ENCODE results near the gene FERD3L.

FERD3L gene

DNA sequence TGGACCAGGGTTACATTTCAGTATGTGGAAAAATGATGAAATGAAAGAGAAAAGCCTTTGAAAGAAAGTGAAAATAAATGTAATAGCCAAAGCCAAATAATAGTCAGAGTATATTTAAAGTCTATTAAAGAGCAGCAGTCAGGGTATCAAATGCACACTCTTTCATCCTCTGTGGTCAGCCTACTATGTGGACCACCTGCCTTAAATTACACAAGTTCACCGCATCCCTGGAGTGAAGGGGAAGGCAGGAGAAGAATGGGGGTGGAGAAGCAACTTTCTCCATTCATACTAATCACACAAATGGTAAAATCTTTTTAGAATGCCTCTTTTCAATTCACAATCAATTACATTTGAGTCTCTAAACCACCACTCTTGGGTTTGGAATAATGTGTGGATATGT, 43.7 kb downstream of the FERD3L start:
- DNase-seq (ENCODE audit: low read depth in 2 of 2), result no peak

DNA sequence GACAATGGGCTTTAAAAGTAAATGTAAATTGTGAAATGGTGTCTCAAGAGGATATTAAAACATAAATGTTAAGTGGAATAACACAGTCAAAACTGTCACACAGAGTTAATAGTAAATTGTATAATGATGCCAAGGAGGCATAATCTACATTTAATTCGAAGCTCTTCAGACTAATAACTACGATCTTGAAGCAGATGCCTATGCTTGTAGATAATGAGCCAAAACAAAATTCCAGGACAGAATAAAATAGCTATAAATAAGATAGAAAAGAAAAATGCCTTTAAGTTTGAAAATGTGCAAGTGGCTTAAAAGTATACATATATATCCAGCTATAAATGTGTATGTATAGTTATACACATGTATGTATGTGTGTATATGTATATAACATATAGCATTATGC, 45.3 kb downstream of the FERD3L start:
- DNase-seq (ENCODE audit: low read depth in 2 of 2), result no peak

- DNase-seq (ENCODE audit: low read depth in 2 of 2), result no peak
These were observed 46.0 kb downstream of the FERD3L start for GRCh38 chr7:19099194-19099593.

GRCh38 chr7:19098510-19098909, 46.7 kb downstream of the FERD3L start:
- no peak for DNase-seq (ENCODE audit: low read depth in 2 of 2)

DNA sequence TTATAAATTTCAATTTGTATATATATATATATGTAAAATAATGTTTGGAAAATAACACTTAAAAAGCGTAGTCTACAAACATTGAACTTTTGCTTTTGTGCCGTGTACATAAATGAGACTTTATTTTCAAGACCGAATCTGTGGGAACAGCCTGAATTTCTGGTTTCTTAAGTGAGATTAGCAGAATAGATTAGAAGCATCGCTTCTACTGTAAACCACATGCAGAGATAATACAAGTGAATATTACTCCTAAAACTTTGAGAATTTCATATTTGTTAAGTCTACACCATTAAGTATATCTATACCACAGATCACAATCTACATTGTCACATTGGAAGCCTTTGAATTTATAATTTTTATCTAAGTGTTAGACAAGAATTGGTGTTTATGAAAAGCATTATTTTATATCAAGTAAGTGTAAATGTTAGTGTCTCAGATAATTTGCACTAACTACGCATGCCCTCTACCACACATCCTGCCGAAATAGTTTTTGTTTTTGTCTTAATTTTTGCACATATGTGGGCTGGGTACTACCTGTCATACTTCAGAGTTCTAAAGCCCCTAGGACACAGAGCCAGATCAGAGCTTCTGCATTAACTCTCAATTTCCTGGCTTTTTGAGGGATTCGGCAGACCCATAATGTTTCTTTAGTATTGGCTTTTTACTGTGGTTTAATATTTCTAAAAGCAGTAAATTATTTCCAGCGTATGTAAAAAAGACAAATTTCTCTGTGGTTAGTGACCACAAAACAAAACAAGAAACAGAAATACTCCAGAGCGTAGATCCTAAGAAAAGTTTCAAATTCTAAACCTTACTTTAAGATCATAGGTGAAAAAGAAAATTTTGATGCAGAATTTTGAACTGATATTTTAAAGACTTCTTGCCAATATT, 47.8 kb downstream of the FERD3L start:
- no peak for DNase-seq (ENCODE audit: low read depth in 2 of 2)

GRCh38 chr7:19095353-19095860, 49.8 kb downstream of the FERD3L start:
- no peak for DNase-seq (ENCODE audit: low read depth in 2 of 2)
